PC-3 (cell line): Measurements from ENCODE around the gene LINGO1. TPM values are rescaled to one million over a fixed set of nuclear protein-coding genes. Genes with fewer than 3 reads are reported as not detected.

Experiments used
- ATAC-seq: fragments of 200-7000 bp; cut with Tn5 transposase; 2 replicates; pipeline ENCODE4 v1.9.1; 2020; ENCODE audit warnings: mild to moderate bottlenecking, moderate library complexity
- BruUV-seq: library from RNA; stranded (reverse); fragments of 400-500 nt; replicated peaks from 2 replicates; lab custom pipeline; 2021; lab: Mats Ljungman, UMichigan
- CTCF ChIA-PET: fragments of 300-600 bp; sonication (Branson Sonifier 250); formaldehyde crosslinking; loops from one replicate; lab custom pipeline; 2022; ENCODE audit warnings: antibody characterized with exemption; lab: Charles Lee
- POLR2A ChIA-PET: fragments of 300-600 bp; sonication (Branson Sonifier 250); formaldehyde crosslinking; loops from one replicate; lab custom pipeline; 2022; ENCODE audit warnings: antibody characterized with exemption; ENCODE audit not compliant: unreplicated experiment; lab: Charles Lee
- DNase-seq: peaks from one replicate; pipeline ENCODE4 v3.0.0-alpha.2; 2015
- H2AFZ ChIP-seq: fragments of 300-600 bp; sonication (generic); 2 replicates; pipeline ENCODE4 v1.6.0; 2016; ENCODE audit warnings: antibody characterized with exemption, low read length
- H3F3A ChIP-seq: fragments of 300-600 bp; sonication (generic); one replicate; pipeline ENCODE4 v1.6.0; 2017; ENCODE audit warnings: antibody characterized with exemption, low read length, control low read depth, mild to moderate bottlenecking; ENCODE audit not compliant: unreplicated experiment
- H3K27ac ChIP-seq: fragments of 300-600 bp; sonication (generic); 2 replicates; pipeline ENCODE4 v1.5.1; 2016; ENCODE audit warnings: mild to moderate bottlenecking, low read length
- H3K27me3 ChIP-seq: fragments of 300-600 bp; sonication (generic); 2 replicates; pipeline ENCODE4 v1.6.1; 2016; ENCODE audit warnings: low read length, mixed read lengths
- H3K36me3 ChIP-seq: fragments of 300-600 bp; sonication (generic); 2 replicates; pipeline ENCODE4 v1.6.1; 2016; ENCODE audit warnings: low read depth, mixed run types, low read length, mixed read lengths
- H3K4me1 ChIP-seq: fragments of 300-600 bp; sonication (generic); 2 replicates; pipeline ENCODE4 v1.5.1; 2016; ENCODE audit warnings: low read length; ENCODE audit not compliant: insufficient read depth
- H3K4me2 ChIP-seq: fragments of 300-600 bp; sonication (generic); 2 replicates; pipeline ENCODE4 v1.6.0; 2016; ENCODE audit warnings: low read length
- H3K4me3 ChIP-seq: fragments of 300-600 bp; sonication (generic); 2 replicates; pipeline ENCODE4 v1.5.1; 2016; ENCODE audit warnings: mild to moderate bottlenecking, low read length, mixed read lengths
- H3K79me2 ChIP-seq: fragments of 300-600 bp; sonication (generic); 2 replicates; pipeline ENCODE4 v1.6.1; 2017; ENCODE audit warnings: low read length, mixed read lengths
- H3K9ac ChIP-seq: fragments of 300-600 bp; sonication (generic); 2 replicates; pipeline ENCODE4 v1.6.0; 2016; ENCODE audit warnings: mild to moderate bottlenecking, low read length
- H3K9me2 ChIP-seq: fragments of 300-600 bp; sonication (generic); replicated peaks from 2 replicates; pipeline ENCODE4 v1.6.1; 2016; ENCODE audit warnings: mixed run types, low read length, mixed read lengths
- H3K9me3 ChIP-seq: fragments of 300-600 bp; sonication (generic); 2 replicates; pipeline ENCODE4 v1.6.1; 2016; ENCODE audit warnings: low read length, mixed read lengths
- H4K20me1 ChIP-seq: fragments of 300-600 bp; sonication (generic); 2 replicates; pipeline ENCODE4 v1.6.1; 2016; ENCODE audit warnings: low read length, mixed read lengths
- CTCF ChIP-seq: fragments of 300-600 bp; sonication (generic); conservative IDR thresholded peaks from 2 replicates; pipeline ENCODE4 v1.5.1; 2017; ENCODE audit warnings: antibody characterized with exemption, low read depth, mild to moderate bottlenecking, low read length
- EZH2 ChIP-seq: fragments of 300-600 bp; sonication (generic); IDR thresholded peaks from one replicate; pipeline ENCODE4 v1.6.1; 2017; ENCODE audit warnings: antibody characterized with exemption, mild to moderate bottlenecking, low read length; ENCODE audit not compliant: unreplicated experiment
- EZH2phosphoT487 ChIP-seq: fragments of 300-600 bp; sonication (generic); IDR thresholded peaks from 2 replicates; pipeline ENCODE4 v1.6.1; 2018; ENCODE audit warnings: mild to moderate bottlenecking, antibody characterized with exemption, low read length, borderline replicate concordance
- intact Hi-C: fragments of 100-400 bp; cut with micrococcal nuclease; formaldehyde crosslinking; loops from 2 replicates; pipeline ENCODE4 v1.9.0; 2023
- total RNA-seq: library from RNA; depleted of rRNA; stranded (reverse); fragments of >200 nt; gene quantifications from 2 replicates; pipeline ENCODE4 v1.2.3, GENCODE V29; 2014

The LINGO1 gene
- total RNA-seq, 1 experiment from 2014 or later, result not detected

GRCh38 chr15:77633913-77634265 is 1.2 kb upstream of the LINGO1 start:
- BruUV-seq, result no TSS peak
- Histone ChIP-seq H4K20me1 (no peaks in the 10 kb centered on the region), H3K9ac (no peak overlapping the region), H3K9me3 (no peaks in the 10 kb centered on the region), H3K4me1 (0 out of 2 replicates have a peak, but pooled peaks cover 4% of the 10 kb centered on the region), H3K27me3 (peaks cover 33% of the 10 kb centered on the region), H2AFZ (peak overlapping the region; percentile 51; the same call in 1 of the 2 replicates), H3K27ac (no peak overlapping the region), H3K9me2 (no peaks in the 10 kb centered on the region), H3F3A (no peaks in the 10 kb centered on the region), H3K4me3 (peak overlapping the region; percentile 68; the same call in 1 of the 2 replicates), H3K36me3 (no peaks in the 10 kb centered on the region), H3K4me2 (peak overlapping the region; percentile 91), H3K79me2 (no peaks in the 10 kb centered on the region)
- ATAC-seq, result no peak
- no peak for TF ChIP-seq EZH2
- TF ChIP-seq EZH2phosphoT487, result no peak
- no peak for TF ChIP-seq CTCF
- no peak for DNase-seq
- POLR2A ChIA-PET, result no interaction called here
- CTCF ChIA-PET, result interaction anchor here (1.0 to 1.9 kb wide), 3 partner anchors 12 to 187 kb away, joined by 3 to 11 read pairs (median 4); no protein-coding TSS in a partner anchor
- intact Hi-C loops, result loop anchor here (1.0 to 5.0 kb wide), 2 partner anchors 187 to 517 kb away; no protein-coding TSS in a partner anchor

GRCh38 chr15:77633134-77633912 is 611 bp upstream of the LINGO1 start:
- peak overlapping the region; percentile 91 for H3K4me2 ChIP-seq
- intact Hi-C loops, result loop anchor here (1.0 to 5.0 kb wide), 2 partner anchors 188 to 516 kb away; no protein-coding TSS in a partner anchor
- H3F3A ChIP-seq, result no peaks in the 10 kb centered on the region
- ChIA-PET CTCF (interaction anchor here (0.6 to 1.9 kb wide), 4 partner anchors 25 to 188 kb away, joined by 3 to 11 read pairs (median 3); no protein-coding TSS in a partner anchor), POLR2A (no interaction called here)
- ATAC-seq (peak; percentile 89), DNase-seq (peak; percentile 85)
- 0 out of 2 replicates have a peak, but pooled peaks cover 4% of the 10 kb centered on the region for H3K4me1 ChIP-seq
- no peaks in the 10 kb centered on the region for H3K9me3 ChIP-seq
- H3K27ac ChIP-seq, result no peak overlapping the region
- H2AFZ ChIP-seq, result peak overlapping the region; percentile 89
- H3K27me3 ChIP-seq, result peaks cover 28% of the 10 kb centered on the region
- TF ChIP-seq EZH2, result peak; percentile 94
- TF ChIP-seq EZH2phosphoT487, result peak; percentile 64; the same call in 1 of the 2 replicates
- TF ChIP-seq CTCF, result peak; percentile 98
- H4K20me1 ChIP-seq, result no peaks in the 10 kb centered on the region
- H3K4me3 ChIP-seq, result peak overlapping the region; percentile 68
- H3K79me2 ChIP-seq, result no peaks in the 10 kb centered on the region
- H3K36me3 ChIP-seq, result no peaks in the 10 kb centered on the region
- no peak overlapping the region for H3K9ac ChIP-seq
- no TSS peak for BruUV-seq
- no peaks in the 10 kb centered on the region for H3K9me2 ChIP-seq
